Nephron progenitor cell (in vitro differentiated cells): ENCODE measurements around the gene ATP1A1.

Source experiments
- DNase-seq: peaks from one replicate; pipeline ENCODE4 v3.0.0; 2021
- H3K27ac Mint-ChIP-seq: 2 replicates; pipeline ENCODE4 v1.8.0; 2021; ENCODE audit warnings: mild to moderate bottlenecking, moderate library complexity, mixed read lengths
- H3K27me3 Mint-ChIP-seq: 2 replicates; pipeline ENCODE4 v1.8.0; 2021; ENCODE audit warnings: mild to moderate bottlenecking, low read depth, mixed read lengths; ENCODE audit not compliant: poor library complexity
- H3K36me3 Mint-ChIP-seq: 2 replicates; pipeline ENCODE4 v1.8.0; 2021; ENCODE audit warnings: low read depth, mixed read lengths
- H3K4me1 Mint-ChIP-seq: 2 replicates; pipeline ENCODE4 v1.8.0; 2021; ENCODE audit warnings: mixed read lengths
- H3K4me3 Mint-ChIP-seq: 2 replicates; pipeline ENCODE4 v1.8.0; 2021; ENCODE audit warnings: mild to moderate bottlenecking, moderate library complexity, mixed read lengths
- H3K9me3 Mint-ChIP-seq: 2 replicates; pipeline ENCODE4 v1.8.0; 2021; ENCODE audit warnings: mild to moderate bottlenecking, moderate library complexity, mixed read lengths
- TF ChIP-seq, protein P1 (sequence below): fragments of 200-600 bp; sonication (generic); IDR thresholded peaks from 2 replicates; pipeline ENCODE4 v1.5.0; 2021; ENCODE audit warnings: antibody characterized with exemption

Gene ATP1A1

GRCh38 chr1:116451702-116452101 is 78.7 kb downstream of the ATP1A1 start:
- H3K27me3 Mint-ChIP-seq, result peaks cover 13% of the 10 kb centered on the region
- no peak overlapping the region for H3K4me3 Mint-ChIP-seq
- H3K36me3 Mint-ChIP-seq, result no peaks in the 10 kb centered on the region
- no peaks in the 10 kb centered on the region for H3K9me3 Mint-ChIP-seq
- H3K27ac Mint-ChIP-seq, result peak overlapping the region; percentile 5
- DNase-seq, result no peak
- TF ChIP-seq, protein P1, sequence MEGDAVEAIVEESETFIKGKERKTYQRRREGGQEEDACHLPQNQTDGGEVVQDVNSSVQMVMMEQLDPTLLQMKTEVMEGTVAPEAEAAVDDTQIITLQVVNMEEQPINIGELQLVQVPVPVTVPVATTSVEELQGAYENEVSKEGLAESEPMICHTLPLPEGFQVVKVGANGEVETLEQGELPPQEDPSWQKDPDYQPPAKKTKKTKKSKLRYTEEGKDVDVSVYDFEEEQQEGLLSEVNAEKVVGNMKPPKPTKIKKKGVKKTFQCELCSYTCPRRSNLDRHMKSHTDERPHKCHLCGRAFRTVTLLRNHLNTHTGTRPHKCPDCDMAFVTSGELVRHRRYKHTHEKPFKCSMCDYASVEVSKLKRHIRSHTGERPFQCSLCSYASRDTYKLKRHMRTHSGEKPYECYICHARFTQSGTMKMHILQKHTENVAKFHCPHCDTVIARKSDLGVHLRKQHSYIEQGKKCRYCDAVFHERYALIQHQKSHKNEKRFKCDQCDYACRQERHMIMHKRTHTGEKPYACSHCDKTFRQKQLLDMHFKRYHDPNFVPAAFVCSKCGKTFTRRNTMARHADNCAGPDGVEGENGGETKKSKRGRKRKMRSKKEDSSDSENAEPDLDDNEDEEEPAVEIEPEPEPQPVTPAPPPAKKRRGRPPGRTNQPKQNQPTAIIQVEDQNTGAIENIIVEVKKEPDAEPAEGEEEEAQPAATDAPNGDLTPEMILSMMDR, result no peak
- peaks cover 48% of the 10 kb centered on the region for H3K4me1 Mint-ChIP-seq

- Mint-ChIP-seq H3K4me3 (no peak overlapping the region), H3K27me3 (peaks cover 10% of the 10 kb centered on the region), H3K9me3 (no peaks in the 10 kb centered on the region), H3K4me1 (peaks cover 55% of the 10 kb centered on the region), H3K36me3 (no peaks in the 10 kb centered on the region), H3K27ac (no peak overlapping the region)
- DNase-seq, result no peak
- TF ChIP-seq, protein P1, result no peak
Observed at GRCh38 chr1:116453481-116453880, 80.4 kb downstream of the ATP1A1 start.

DNA sequence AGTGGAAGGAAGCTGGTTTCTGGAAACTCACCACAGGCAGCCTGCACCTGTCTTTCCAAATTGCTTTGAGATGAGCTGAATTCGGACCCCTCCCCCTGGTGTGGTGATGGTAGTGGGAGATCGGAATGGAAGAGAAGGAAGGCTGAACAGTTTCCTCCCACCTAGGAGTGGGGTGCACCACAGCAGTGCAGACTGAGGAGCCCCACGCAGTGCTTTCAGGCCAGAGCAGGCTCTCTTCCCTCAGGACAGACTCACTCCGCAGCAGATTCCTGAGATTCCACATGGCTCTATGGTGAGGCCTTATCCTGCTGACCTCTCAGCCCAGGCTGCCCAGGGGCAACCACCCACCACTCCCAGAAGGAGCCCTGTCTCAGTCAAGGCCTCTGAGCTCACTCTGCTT is 80.9 kb downstream of the ATP1A1 start:
- H3K27ac Mint-ChIP-seq, result no peak overlapping the region
- H3K9me3 Mint-ChIP-seq, result no peaks in the 10 kb centered on the region
- no peak overlapping the region for H3K4me3 Mint-ChIP-seq
- DNase-seq, result no peak
- H3K27me3 Mint-ChIP-seq, result peaks cover 9% of the 10 kb centered on the region
- peaks cover 55% of the 10 kb centered on the region for H3K4me1 Mint-ChIP-seq
- TF ChIP-seq, protein P1, result no peak
- H3K36me3 Mint-ChIP-seq, result no peaks in the 10 kb centered on the region
